ENCODE data around the gene VILL.

VILL gene

GRCh38 chr3:37964146-37964545, 26.4 kb upstream of the VILL start:
- H3K4me1 ChIP-seq (ENCODE audit: low read length) = no peaks in the 10 kb centered on the region
- no peak overlapping the region for H3K27ac ChIP-seq (ENCODE audit: low read length)
- H3K4me3 ChIP-seq (ENCODE audit: low read length) = no peak overlapping the region
- no peak overlapping the region for H3K4me2 ChIP-seq (ENCODE audit: low read length)
- TF ChIP-seq, protein P1, sequence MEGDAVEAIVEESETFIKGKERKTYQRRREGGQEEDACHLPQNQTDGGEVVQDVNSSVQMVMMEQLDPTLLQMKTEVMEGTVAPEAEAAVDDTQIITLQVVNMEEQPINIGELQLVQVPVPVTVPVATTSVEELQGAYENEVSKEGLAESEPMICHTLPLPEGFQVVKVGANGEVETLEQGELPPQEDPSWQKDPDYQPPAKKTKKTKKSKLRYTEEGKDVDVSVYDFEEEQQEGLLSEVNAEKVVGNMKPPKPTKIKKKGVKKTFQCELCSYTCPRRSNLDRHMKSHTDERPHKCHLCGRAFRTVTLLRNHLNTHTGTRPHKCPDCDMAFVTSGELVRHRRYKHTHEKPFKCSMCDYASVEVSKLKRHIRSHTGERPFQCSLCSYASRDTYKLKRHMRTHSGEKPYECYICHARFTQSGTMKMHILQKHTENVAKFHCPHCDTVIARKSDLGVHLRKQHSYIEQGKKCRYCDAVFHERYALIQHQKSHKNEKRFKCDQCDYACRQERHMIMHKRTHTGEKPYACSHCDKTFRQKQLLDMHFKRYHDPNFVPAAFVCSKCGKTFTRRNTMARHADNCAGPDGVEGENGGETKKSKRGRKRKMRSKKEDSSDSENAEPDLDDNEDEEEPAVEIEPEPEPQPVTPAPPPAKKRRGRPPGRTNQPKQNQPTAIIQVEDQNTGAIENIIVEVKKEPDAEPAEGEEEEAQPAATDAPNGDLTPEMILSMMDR (IDR thresholded peaks at IDR 0.05; ENCODE audit: low read depth, low read length) = no peak
- TF ChIP-seq EZH2phosphoT487 (IDR thresholded peaks at IDR 0.05; ENCODE audit: low read depth) = no peak
- H3K9me3 ChIP-seq (ENCODE audit: insufficient read depth, low read length) = no peaks in the 10 kb centered on the region
- H3K36me3 ChIP-seq (replicated peaks; ENCODE audit: low read depth, low read length) = no peaks in the 10 kb centered on the region
- H2AFZ ChIP-seq (ENCODE audit: low read depth, low read length) = no peak overlapping the region
- no peak overlapping the region for H3K9ac ChIP-seq (ENCODE audit: low read length)
- no peaks in the 10 kb centered on the region for H3K79me2 ChIP-seq (ENCODE audit: low read length)
- peaks cover 6% of the 10 kb centered on the region; the same call in 1 of the 2 replicates for H3K27me3 ChIP-seq (ENCODE audit: low read depth, low read length)
- no peaks in the 10 kb centered on the region for H4K20me1 ChIP-seq (ENCODE audit: insufficient read depth, low read length)

DNA sequence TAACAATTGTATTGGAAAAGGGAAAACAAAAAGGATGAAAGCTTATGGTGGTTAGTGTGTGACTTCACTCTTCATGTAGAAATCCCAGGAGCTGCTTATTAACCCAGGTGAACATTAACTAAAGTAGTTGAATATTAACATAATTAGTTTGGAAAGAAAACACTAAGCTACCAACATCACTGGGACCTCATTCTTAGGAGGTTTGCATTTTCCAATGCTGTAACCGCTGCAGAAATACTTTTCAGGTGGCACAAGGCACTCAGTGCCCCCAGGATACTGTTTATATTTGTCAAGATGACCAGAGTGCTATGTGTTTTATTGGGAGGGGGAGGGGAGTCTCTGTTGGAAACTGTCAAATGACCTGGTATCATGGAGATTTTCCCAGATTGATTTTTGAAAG, 25.9 kb upstream of the VILL start:
- Histone ChIP-seq H3K27ac (ENCODE audit: low read length) (no peak overlapping the region), H4K20me1 (ENCODE audit: insufficient read depth, low read length) (no peaks in the 10 kb centered on the region), H3K27me3 (ENCODE audit: low read depth, low read length) (peaks cover 6% of the 10 kb centered on the region; the same call in 1 of the 2 replicates), H3K9ac (ENCODE audit: low read length) (no peak overlapping the region), H2AFZ (ENCODE audit: low read depth, low read length) (no peak overlapping the region), H3K4me1 (ENCODE audit: low read length) (no peaks in the 10 kb centered on the region), H3K9me3 (ENCODE audit: insufficient read depth, low read length) (no peaks in the 10 kb centered on the region), H3K4me3 (ENCODE audit: low read length) (no peak overlapping the region), H3K36me3 (replicated peaks; ENCODE audit: low read depth, low read length) (no peaks in the 10 kb centered on the region), H3K4me2 (ENCODE audit: low read length) (no peak overlapping the region), H3K79me2 (ENCODE audit: low read length) (no peaks in the 10 kb centered on the region)
- TF ChIP-seq EZH2phosphoT487 (IDR thresholded peaks at IDR 0.05; ENCODE audit: low read depth) = no peak
- TF ChIP-seq, protein P1 (IDR thresholded peaks at IDR 0.05; ENCODE audit: low read depth, low read length) = no peak

DNA sequence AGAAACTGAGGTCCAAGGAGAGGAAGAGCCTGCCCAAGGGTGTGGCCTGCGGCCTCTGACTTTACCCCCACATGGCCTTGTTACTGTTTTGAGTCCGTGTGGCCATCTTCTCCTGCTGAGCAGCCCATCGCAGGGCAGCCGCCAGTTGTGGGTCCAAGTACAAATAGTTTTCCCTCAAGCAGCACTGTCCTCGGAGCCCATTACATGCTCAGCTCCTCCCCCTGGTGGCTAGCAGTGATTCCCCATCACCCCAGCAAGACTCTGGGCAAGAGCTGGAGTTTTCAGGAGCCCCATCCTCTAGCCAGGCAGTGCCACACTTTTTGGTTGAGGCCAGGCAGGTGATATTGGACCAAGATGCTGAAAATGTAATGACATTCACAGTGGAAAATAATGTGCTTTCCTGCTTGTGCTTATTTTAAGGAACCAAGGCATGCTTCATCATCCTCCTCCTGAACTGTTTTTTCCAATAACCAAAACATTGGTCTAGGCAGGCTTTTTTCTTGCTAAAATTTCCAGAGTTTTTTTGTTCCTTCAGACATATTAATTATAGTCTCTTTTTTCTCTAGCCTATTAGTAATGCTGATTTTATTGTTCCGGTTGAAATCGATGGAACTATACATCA, 23.2 kb upstream of the VILL start:
- Histone ChIP-seq H4K20me1 (ENCODE audit: insufficient read depth, low read length) (no peaks in the 10 kb centered on the region), H2AFZ (ENCODE audit: low read depth, low read length) (peak overlapping the region; percentile 64; the same call in 1 of the 2 replicates), H3K4me2 (ENCODE audit: low read length) (peak overlapping the region; percentile 37), H3K4me3 (ENCODE audit: low read length) (no peak overlapping the region), H3K36me3 (replicated peaks; ENCODE audit: low read depth, low read length) (no peaks in the 10 kb centered on the region), H3K9me3 (ENCODE audit: insufficient read depth, low read length) (no peaks in the 10 kb centered on the region), H3K27me3 (ENCODE audit: low read depth, low read length) (peaks cover 6% of the 10 kb centered on the region; the same call in 1 of the 2 replicates), H3K79me2 (ENCODE audit: low read length) (no peaks in the 10 kb centered on the region), H3K4me1 (ENCODE audit: low read length) (no peaks in the 10 kb centered on the region), H3K9ac (ENCODE audit: low read length) (no peak overlapping the region), H3K27ac (ENCODE audit: low read length) (no peak overlapping the region)
- TF ChIP-seq EZH2phosphoT487 (IDR thresholded peaks at IDR 0.05; ENCODE audit: low read depth) = no peak
- TF ChIP-seq, protein P1 (IDR thresholded peaks at IDR 0.05; ENCODE audit: low read depth, low read length) = peak; percentile 91

GRCh38 chr3:37968199-37968598, 22.4 kb upstream of the VILL start:
- H3K27me3 ChIP-seq (ENCODE audit: low read depth, low read length) = peaks cover 6% of the 10 kb centered on the region; the same call in 1 of the 2 replicates
- no peak for TF ChIP-seq EZH2phosphoT487 (IDR thresholded peaks at IDR 0.05; ENCODE audit: low read depth)
- TF ChIP-seq, protein P1 (IDR thresholded peaks at IDR 0.05; ENCODE audit: low read depth, low read length) = no peak
- no peak overlapping the region for H3K9ac ChIP-seq (ENCODE audit: low read length)
- H3K9me3 ChIP-seq (ENCODE audit: insufficient read depth, low read length) = no peaks in the 10 kb centered on the region
- no peak overlapping the region for H3K4me2 ChIP-seq (ENCODE audit: low read length)
- H3K4me1 ChIP-seq (ENCODE audit: low read length) = no peaks in the 10 kb centered on the region
- no peak overlapping the region for H2AFZ ChIP-seq (ENCODE audit: low read depth, low read length)
- H3K36me3 ChIP-seq (replicated peaks; ENCODE audit: low read depth, low read length) = no peaks in the 10 kb centered on the region
- H3K27ac ChIP-seq (ENCODE audit: low read length) = no peak overlapping the region
- H3K79me2 ChIP-seq (ENCODE audit: low read length) = no peaks in the 10 kb centered on the region
- H4K20me1 ChIP-seq (ENCODE audit: insufficient read depth, low read length) = no peaks in the 10 kb centered on the region
- no peak overlapping the region for H3K4me3 ChIP-seq (ENCODE audit: low read length)

Data from OCI-LY3 (cell line).